HCT116 (cell line): ENCODE results near the gene TMEM135. TPM values are rescaled to one million over a fixed set of nuclear protein-coding genes. Genes with fewer than 3 reads are reported as not detected.

ENCODE experiments used
- ATAC-seq: fragments of 200-7000 bp; cut with Tn5 transposase; 2 replicates; pipeline ENCODE4 v1.9.1; 2020; ENCODE audit warnings: mild to moderate bottlenecking, moderate library complexity
- BruUV-seq: library from RNA; stranded (reverse); fragments of 400-500 nt; replicated peaks from 2 replicates; lab custom pipeline; 2021; lab: Mats Ljungman, UMichigan
- CTCF ChIA-PET: fragments of 300-600 bp; sonication (Branson Sonifier 250); formaldehyde crosslinking; loops from one replicate; lab custom pipeline; 2021; ENCODE audit warnings: antibody characterized with exemption; lab: Charles Lee
- POLR2A ChIA-PET: fragments of 300-600, 350-600 bp; sonication (Branson Sonifier 250); formaldehyde crosslinking; loops from one replicate; lab custom pipeline; 2021; ENCODE audit warnings: antibody characterized with exemption; lab: Charles Lee
- RAD21 ChIA-PET, 2 experiments: fragments of 300-600 bp; sonication (Branson Sonifier 250); formaldehyde crosslinking; loops; one replicate each; lab custom pipeline; 2023; ENCODE audit warnings: low total read pairs in 2 of 2; ENCODE audit not compliant: uncharacterized antibody in 2 of 2, unreplicated experiment in 2 of 2, low non-redundant PET in 1 of 2; lab: Charles Lee
- DNase-seq: peaks from one replicate; pipeline ENCODE4 v3.0.0-alpha.2; 2010; ENCODE audit warnings: low read depth, low spot score
- H2AFZ ChIP-seq: fragments of 200-600 bp; shearing (Covaris generic), sonication (generic); 2 replicates; pipeline ENCODE4 v1.6.1; 2017; ENCODE audit warnings: low read depth, mixed run types, mixed read lengths, antibody characterized with exemption, low read length; ENCODE audit not compliant: poor library complexity, severe bottlenecking
- H3K27ac ChIP-seq: 2 replicates; pipeline ENCODE4 v1.5.1; 2012; ENCODE audit warnings: low read depth, low read length
- H3K27me3 ChIP-seq: fragments of 200-600 bp; sonication (generic); 2 replicates; pipeline ENCODE4 v1.6.1; 2016; ENCODE audit warnings: mixed run types, low read length, mixed read lengths; ENCODE audit not compliant: insufficient read depth
- H3K36me3 ChIP-seq, 2 experiments: fragments of 200-500 bp in 1 of 2; fragments of 200-600 bp in 1 of 2; sonication (Bioruptor generic) in 1 of 2; sonication (generic) in 1 of 2; 2 replicates each; pipeline versions ENCODE4 v1.5.1 to v1.6.1; 2014 to 2016; ENCODE audit warnings: low read length in 2 of 2, inconsistent platforms in 1 of 2, mixed read lengths in 1 of 2, mixed run types in 1 of 2; ENCODE audit not compliant: insufficient read depth in 2 of 2, control insufficient read depth in 1 of 2
- H3K4me1 ChIP-seq, 2 experiments: fragments of 200-600 bp in 1 of 2; sonication (generic) in 1 of 2; 2 replicates each; pipeline versions ENCODE4 v1.5.1 to v1.6.1; 2012 to 2017; ENCODE audit warnings: low read length in 2 of 2, inconsistent platforms in 1 of 2, mild to moderate bottlenecking in 1 of 2, mixed read lengths in 1 of 2, mixed run types in 1 of 2, moderate library complexity in 1 of 2; ENCODE audit not compliant: insufficient read depth in 2 of 2, control insufficient read depth in 1 of 2
- H3K4me2 ChIP-seq: fragments of 200-600 bp; sonication (generic); 2 replicates; pipeline ENCODE4 v1.6.1; 2017; ENCODE audit warnings: mixed run types, low read length, mixed read lengths
- H3K4me3 ChIP-seq, 2 experiments: fragments of 200-600 bp in 1 of 2; sonication (generic) in 1 of 2; replicated peaks in 1 of 2; 2 replicates each; pipeline ENCODE4 v1.5.1; 2011 to 2016; ENCODE audit warnings: low read length in 2 of 2, control low read depth in 1 of 2, low read depth in 1 of 2, mild to moderate bottlenecking in 1 of 2, mixed read lengths in 1 of 2, mixed run types in 1 of 2
- H3K79me2 ChIP-seq: fragments of 200-600 bp; sonication (generic); 2 replicates; pipeline ENCODE4 v1.6.1; 2017; ENCODE audit warnings: mild to moderate bottlenecking, mixed run types, low read length, moderate library complexity, mixed read lengths; ENCODE audit not compliant: insufficient read depth
- H3K9ac ChIP-seq: fragments of 200-600 bp; sonication (generic); 2 replicates; pipeline ENCODE4 v1.6.1; 2016; ENCODE audit warnings: low read length, mixed read lengths
- H3K9me2 ChIP-seq: fragments of 200-600 bp; sonication (generic), shearing (Covaris generic); 2 replicates; pipeline ENCODE4 v1.6.1; 2017; ENCODE audit warnings: mixed run types, mild to moderate bottlenecking, moderate library complexity; ENCODE audit not compliant: insufficient read depth
- H3K9me3 ChIP-seq, 2 experiments: fragments of 200-500 bp in 1 of 2; fragments of 200-600 bp in 1 of 2; sonication (Bioruptor generic) in 1 of 2; sonication (generic) in 1 of 2; 2 replicates each; pipeline ENCODE4 v1.6.1; 2014 to 2017; ENCODE audit warnings: low read length in 2 of 2, mixed read lengths in 2 of 2, inconsistent platforms in 1 of 2, low read depth in 1 of 2, mild to moderate bottlenecking in 1 of 2, mixed run types in 1 of 2, moderate library complexity in 1 of 2; ENCODE audit not compliant: control insufficient read depth in 1 of 2, insufficient read depth in 1 of 2
- H4K20me1 ChIP-seq: fragments of 200-600 bp; sonication (generic), shearing (Covaris generic); 2 replicates; pipeline ENCODE4 v1.6.1; 2017; ENCODE audit warnings: mixed run types, mild to moderate bottlenecking, moderate library complexity; ENCODE audit not compliant: insufficient read depth
- CEBPB ChIP-seq: IDR thresholded peaks from 2 replicates; pipeline ENCODE4 v1.6.1; 2012; ENCODE audit warnings: low read depth
- ELF1 ChIP-seq: IDR thresholded peaks from 2 replicates; pipeline ENCODE4 v1.6.1; 2012; ENCODE audit warnings: low read depth, borderline replicate concordance
- FOSL1 ChIP-seq: IDR thresholded peaks from 2 replicates; pipeline ENCODE4 v1.6.1; 2012; ENCODE audit warnings: low read depth
- RAD21 ChIP-seq: IDR thresholded peaks from 2 replicates; pipeline ENCODE4 v1.6.1; 2012; ENCODE audit warnings: low read depth, mild to moderate bottlenecking
- SIN3A ChIP-seq: IDR thresholded peaks from 2 replicates; pipeline ENCODE4 v1.6.1; 2012; ENCODE audit warnings: low read depth
- SP1 ChIP-seq: IDR thresholded peaks from 2 replicates; pipeline ENCODE4 v1.6.1; 2012; ENCODE audit warnings: low read depth
- SRF ChIP-seq: IDR thresholded peaks from 2 replicates; pipeline ENCODE4 v1.6.1; 2012; ENCODE audit warnings: low read depth
- YY1 ChIP-seq: IDR thresholded peaks from 2 replicates; pipeline ENCODE4 v1.6.1; 2011; ENCODE audit warnings: low read length, low read depth, moderate library complexity, mild to moderate bottlenecking; ENCODE audit not compliant: insufficient replicate concordance; ENCODE audit errors: extremely low read depth
- ZBTB33 ChIP-seq: IDR thresholded peaks from 2 replicates; pipeline ENCODE4 v1.6.1; 2011; ENCODE audit warnings: mild to moderate bottlenecking, low read length, moderate library complexity; ENCODE audit not compliant: insufficient replicate concordance; ENCODE audit errors: extremely low read depth
- ZNF274 ChIP-seq: fragments of 200-500 bp; sonication (Bioruptor generic); IDR thresholded peaks from 2 replicates; pipeline ENCODE4 v1.6.1; 2014; ENCODE audit warnings: mild to moderate bottlenecking, low read depth, low read length, inconsistent platforms
- intact Hi-C: fragments of 100-400 bp; cut with micrococcal nuclease; formaldehyde crosslinking; loops from 2 replicates; pipeline ENCODE4 v1.10.0; 2022
- total RNA-seq: library from RNA; stranded (reverse); gene quantifications from one replicate; pipeline ENCODE4 v1.2.1, GENCODE V29; 2021; ENCODE audit not compliant: unreplicated experiment
- TF ChIP-seq, protein P1 (sequence below): IDR thresholded peaks from 2 replicates; pipeline ENCODE4 v1.6.1; 2012
- TF ChIP-seq, protein P2 (sequence below): IDR thresholded peaks from 2 replicates; pipeline ENCODE4 v1.6.1; 2012
- TF ChIP-seq, protein P3 (sequence below), 3 experiments: fragments of 200-600 bp in 1 of 3; sonication (generic) in 1 of 3; IDR thresholded peaks in 2 of 3; conservative IDR thresholded peaks in 1 of 3; 2 replicates each; pipeline ENCODE4 v1.5.1; 2012 to 2017; ENCODE audit warnings: low read depth in 2 of 3, low read length in 2 of 3, antibody characterized with exemption in 1 of 3, borderline replicate concordance in 1 of 3, control low read depth in 1 of 3, mild to moderate bottlenecking in 1 of 3, mixed read lengths in 1 of 3, mixed run types in 1 of 3, moderate library complexity in 1 of 3; ENCODE audit not compliant: insufficient read depth in 1 of 3

The TMEM135 gene
- total RNA-seq, 1 experiment from 2014 or later, result 50.6 TPM

GRCh38 chr11:87137711-87138110 is 100.0 kb downstream of the TMEM135 start (continued):
- TF ChIP-seq, protein P1, sequence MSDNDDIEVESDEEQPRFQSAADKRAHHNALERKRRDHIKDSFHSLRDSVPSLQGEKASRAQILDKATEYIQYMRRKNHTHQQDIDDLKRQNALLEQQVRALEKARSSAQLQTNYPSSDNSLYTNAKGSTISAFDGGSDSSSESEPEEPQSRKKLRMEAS, result no peak
- TF ChIP-seq SIN3A (no peak), ZBTB33 (no peak)

DNA sequence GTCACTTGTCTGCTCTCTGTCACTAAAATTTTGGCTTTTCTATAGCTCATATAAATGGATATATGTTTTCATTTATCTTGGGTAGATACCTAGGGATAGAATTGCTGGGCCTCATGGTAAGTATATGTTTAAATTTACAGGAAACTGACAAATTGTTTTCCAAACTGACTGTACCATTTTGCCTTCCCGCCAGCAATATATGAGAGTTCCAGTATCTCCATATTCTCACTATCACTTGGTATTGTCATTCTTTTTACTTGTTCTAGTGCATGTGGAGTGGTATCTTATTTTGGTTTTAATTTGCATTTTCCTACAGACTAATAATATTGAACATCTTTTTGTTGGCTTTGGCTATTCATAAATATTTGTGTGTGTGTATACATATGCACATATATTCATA is 101.7 kb downstream of the TMEM135 start:
- ChIA-PET RAD21 (no interaction called here), CTCF (no interaction called here), POLR2A (no interaction called here)
- peaks cover 0 to 2% of the 10 kb centered on the region in 2 experiments; a peak in 1 of 4 replicates for H3K4me1 ChIP-seq
- H3K27ac ChIP-seq, result no peak overlapping the region
- TF ChIP-seq, protein P2, sequence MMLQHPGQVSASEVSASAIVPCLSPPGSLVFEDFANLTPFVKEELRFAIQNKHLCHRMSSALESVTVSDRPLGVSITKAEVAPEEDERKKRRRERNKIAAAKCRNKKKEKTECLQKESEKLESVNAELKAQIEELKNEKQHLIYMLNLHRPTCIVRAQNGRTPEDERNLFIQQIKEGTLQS, result no peak
- no peak for TF ChIP-seq RAD21
- TF ChIP-seq SIN3A, result no peak
- no peak for TF ChIP-seq SRF
- no peak for TF ChIP-seq YY1
- TF ChIP-seq, protein P1, result no peak
- no peak for TF ChIP-seq FOSL1
- TF ChIP-seq, protein P3, sequence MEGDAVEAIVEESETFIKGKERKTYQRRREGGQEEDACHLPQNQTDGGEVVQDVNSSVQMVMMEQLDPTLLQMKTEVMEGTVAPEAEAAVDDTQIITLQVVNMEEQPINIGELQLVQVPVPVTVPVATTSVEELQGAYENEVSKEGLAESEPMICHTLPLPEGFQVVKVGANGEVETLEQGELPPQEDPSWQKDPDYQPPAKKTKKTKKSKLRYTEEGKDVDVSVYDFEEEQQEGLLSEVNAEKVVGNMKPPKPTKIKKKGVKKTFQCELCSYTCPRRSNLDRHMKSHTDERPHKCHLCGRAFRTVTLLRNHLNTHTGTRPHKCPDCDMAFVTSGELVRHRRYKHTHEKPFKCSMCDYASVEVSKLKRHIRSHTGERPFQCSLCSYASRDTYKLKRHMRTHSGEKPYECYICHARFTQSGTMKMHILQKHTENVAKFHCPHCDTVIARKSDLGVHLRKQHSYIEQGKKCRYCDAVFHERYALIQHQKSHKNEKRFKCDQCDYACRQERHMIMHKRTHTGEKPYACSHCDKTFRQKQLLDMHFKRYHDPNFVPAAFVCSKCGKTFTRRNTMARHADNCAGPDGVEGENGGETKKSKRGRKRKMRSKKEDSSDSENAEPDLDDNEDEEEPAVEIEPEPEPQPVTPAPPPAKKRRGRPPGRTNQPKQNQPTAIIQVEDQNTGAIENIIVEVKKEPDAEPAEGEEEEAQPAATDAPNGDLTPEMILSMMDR (IDR thresholded peaks at IDR 0.05 in 2 of 3, conservative IDR thresholded peaks at IDR 0.05 in 1 of 3; ENCODE audit: borderline replicate concordance in 1 of 3, insufficient read depth in 1 of 3, low read depth in 2 of 3, low read length in 2 of 3), result no peak
- TF ChIP-seq ZNF274, result no peak
- TF ChIP-seq ELF1, result no peak
- TF ChIP-seq SP1, result no peak
- no peak for TF ChIP-seq CEBPB
- H3K36me3 ChIP-seq, result no peaks in the 10 kb centered on the region
- H3K79me2 ChIP-seq, result peaks cover 6% of the 10 kb centered on the region; the same call in 1 of the 2 replicates
- no peak overlapping the region for H3K4me2 ChIP-seq
- no peaks in the 10 kb centered on the region for H3K9me2 ChIP-seq
- DNase-seq (no peak), ATAC-seq (no peak)
- 0 out of 2 replicates have a peak, but pooled peaks cover 4% of the 10 kb centered on the region for H4K20me1 ChIP-seq
- H2AFZ ChIP-seq, result no peak overlapping the region
- no peak overlapping the region for H3K4me3 ChIP-seq
- H3K9me3 ChIP-seq, result no peaks in the 10 kb centered on the region
- intact Hi-C loops, result no loop called here
- BruUV-seq, result no TSS peak
- no peak overlapping the region for H3K9ac ChIP-seq
- no peaks in the 10 kb centered on the region for H3K27me3 ChIP-seq
